Ishikawa (cell line): ENCODE results near the gene MYRFL.

Source experiments
- CEBPB ChIP-seq: IDR thresholded peaks from 2 replicates; pipeline ENCODE4 v1.6.1; 2012
- CREB1 ChIP-seq: IDR thresholded peaks from 2 replicates; pipeline ENCODE4 v1.6.1; 2012; ENCODE audit warnings: low read depth
- EGR1 ChIP-seq: IDR thresholded peaks from 2 replicates; pipeline ENCODE4 v1.6.1; 2012
- EP300 ChIP-seq: IDR thresholded peaks from 2 replicates; pipeline ENCODE4 v1.6.1; 2012; ENCODE audit warnings: borderline replicate concordance
- FOXM1 ChIP-seq: IDR thresholded peaks from 2 replicates; pipeline ENCODE4 v1.6.1; 2012; ENCODE audit warnings: low read depth, borderline replicate concordance
- MAX ChIP-seq: IDR thresholded peaks from 2 replicates; pipeline ENCODE4 v1.6.1; 2012
- NFIC ChIP-seq: IDR thresholded peaks from 2 replicates; pipeline ENCODE4 v1.6.1; 2012
- RAD21 ChIP-seq: IDR thresholded peaks from 2 replicates; pipeline ENCODE4 v1.6.1; 2012; ENCODE audit warnings: low read depth
- REST ChIP-seq: IDR thresholded peaks from 2 replicates; pipeline ENCODE4 v1.6.1; 2012; ENCODE audit warnings: low read depth, mild to moderate bottlenecking
- TAF1 ChIP-seq: IDR thresholded peaks from 2 replicates; pipeline ENCODE4 v1.6.1; 2012; ENCODE audit warnings: low read depth, mild to moderate bottlenecking
- TCF12 ChIP-seq: IDR thresholded peaks from 2 replicates; pipeline ENCODE4 v1.6.1; 2012; ENCODE audit warnings: low read depth
- TEAD4 ChIP-seq: IDR thresholded peaks from 2 replicates; pipeline ENCODE4 v1.6.1; 2012
- USF1 ChIP-seq: IDR thresholded peaks from 2 replicates; pipeline ENCODE4 v1.6.1; 2012
- YY1 ChIP-seq: IDR thresholded peaks from 2 replicates; pipeline ENCODE4 v1.6.1; 2012; ENCODE audit warnings: low read depth
- ZBTB7A ChIP-seq: IDR thresholded peaks from 2 replicates; pipeline ENCODE4 v1.6.1; 2012; ENCODE audit warnings: low read depth

The MYRFL gene

GRCh38 chr12:69879007-69879960 lies 54.3 kb downstream of the MYRFL start:
- no peak for TF ChIP-seq REST
- TF ChIP-seq USF1 = no peak
- no peak for TF ChIP-seq EGR1
- no peak for TF ChIP-seq TAF1
- TF ChIP-seq RAD21 = peak; percentile 98
- no peak for TF ChIP-seq TCF12
- TF ChIP-seq YY1 = no peak

GRCh38 chr12:69880571-69880970 lies 55.5 kb downstream of the MYRFL start:
- TF ChIP-seq TCF12 (no peak), RAD21 (peak; percentile 8; the same call in 1 of the 2 replicates)

GRCh38 chr12:69881771-69882170 lies 56.7 kb downstream of the MYRFL start:
- TF ChIP-seq TEAD4 (no peak), NFIC (no peak), CREB1 (no peak), TCF12 (no peak), EGR1 (no peak), FOXM1 (no peak), MAX (no peak), USF1 (no peak), ZBTB7A (no peak), REST (no peak), YY1 (no peak), CEBPB (no peak), TAF1 (no peak), EP300 (no peak), RAD21 (no peak)

GRCh38 chr12:69884386-69884785 lies 59.4 kb downstream of the MYRFL start:
- TF ChIP-seq CEBPB (no peak), NFIC (peak; percentile 74)

- TF ChIP-seq MAX (no peak), TEAD4 (no peak), TAF1 (no peak)
Observed at GRCh38 chr12:69885658-69886057, 60.6 kb downstream of the MYRFL start.

- TF ChIP-seq TEAD4 (no peak), FOXM1 (no peak), TCF12 (no peak), EGR1 (no peak), RAD21 (no peak)
Observed at GRCh38 chr12:69886109-69886508, 61.1 kb downstream of the MYRFL start.

GRCh38 chr12:69886715-69887114 lies 61.7 kb downstream of the MYRFL start:
- TF ChIP-seq REST (no peak), RAD21 (no peak)
